ENCODE results near the gene FAM229A. TPM values are rescaled to one million over a fixed set of nuclear protein-coding genes. Genes with fewer than 3 reads are reported as not detected.
"Not testable (repeated sequence)": the region's sequence is repeated elsewhere in the genome, so short reads cannot be mapped to it uniquely, and the experiment has no call there.

Gene FAM229A
- polyA plus RNA-seq (ENCODE audit: insufficient read length in 3 of 3), result 1 to 10 TPM; 3.0 to 4.3 (median 4.1) TPM

GRCh38 chr1:32362474-32363313 is at the start of gene FAM229A, which contains the start of gene TSSK3:
Gene FAM229A (minus strand): TSS chr1:32362485. CDS start chr1:32362091, 394 bp downstream.
Gene TSSK3 (plus strand): TSS chr1:32362539. CDS start chr1:32362702, 163 bp downstream.
- no peak for DNase-seq (ENCODE audit: low read depth in 3 of 3, low spot score in 2 of 3)

- no peak for DNase-seq (ENCODE audit: low read depth in 3 of 3, low spot score in 2 of 3)
Measured at GRCh38 chr1:32411261-32411660, 49.0 kb upstream of the FAM229A start.

GRCh38 chr1:32406629-32407111 is 44.4 kb upstream of the FAM229A start:
- DNase-seq (ENCODE audit: low read depth in 3 of 3, low spot score in 2 of 3), result no peak

GRCh38 chr1:32405672-32406467 is 43.6 kb upstream of the FAM229A start:
- no peak for DNase-seq (ENCODE audit: low read depth in 3 of 3, low spot score in 2 of 3)

GRCh38 chr1:32404946-32405345 is 42.7 kb upstream of the FAM229A start:
- no peak for DNase-seq (ENCODE audit: low read depth in 3 of 3, low spot score in 2 of 3)

GRCh38 chr1:32400876-32401631 is 38.8 kb upstream of the FAM229A start:
- DNase-seq (ENCODE audit: low read depth in 3 of 3, low spot score in 2 of 3), result peak; percentile 66 to 68 (median 67)

GRCh38 chr1:32399843-32400242 is 37.6 kb upstream of the FAM229A start:
- no peak for DNase-seq (ENCODE audit: low read depth in 3 of 3, low spot score in 2 of 3)

GRCh38 chr1:32398401-32398800 is 36.1 kb upstream of the FAM229A start:
- DNase-seq (ENCODE audit: low read depth in 3 of 3, low spot score in 2 of 3), result no peak

- not testable (repeated sequence) for DNase-seq (ENCODE audit: low read depth in 3 of 3, low spot score in 2 of 3)
Measured at GRCh38 chr1:32396524-32396923, 34.2 kb upstream of the FAM229A start.

GRCh38 chr1:32394890-32395432 is 32.7 kb upstream of the FAM229A start:
- DNase-seq (ENCODE audit: low read depth in 3 of 3, low spot score in 2 of 3), result no peak

- peak; percentile 98 to 99 (median 98) for DNase-seq (ENCODE audit: low read depth in 3 of 3, low spot score in 2 of 3)
Measured at GRCh38 chr1:32394141-32394889, 32.0 kb upstream of the FAM229A start, which contains the start of gene BSDC1. Gene BSDC1 (minus strand): TSS chr1:32394441. CDS start chr1:32394414, 27 bp downstream.

GRCh38 chr1:32393832-32394140 is 31.5 kb upstream of the FAM229A start:
- no peak for DNase-seq (ENCODE audit: low read depth in 3 of 3, low spot score in 2 of 3)

GRCh38 chr1:32393136-32393535 is 30.9 kb upstream of the FAM229A start:
- no peak for DNase-seq (ENCODE audit: low read depth in 3 of 3, low spot score in 2 of 3)

GRCh38 chr1:32392325-32392724 is 30.0 kb upstream of the FAM229A start:
- DNase-seq (ENCODE audit: low read depth in 3 of 3, low spot score in 2 of 3), result no peak

GRCh38 chr1:32390904-32391870 is 28.9 kb upstream of the FAM229A start:
- DNase-seq (ENCODE audit: low read depth in 3 of 3, low spot score in 2 of 3), result no peak

GRCh38 chr1:32388641-32389040 is 26.4 kb upstream of the FAM229A start:
- DNase-seq (ENCODE audit: low read depth in 3 of 3, low spot score in 2 of 3), result no peak

- no peak for DNase-seq (ENCODE audit: low read depth in 3 of 3, low spot score in 2 of 3)
Measured at GRCh38 chr1:32386676-32387392, 24.5 kb upstream of the FAM229A start.

GRCh38 chr1:32380057-32380456 is 17.8 kb upstream of the FAM229A start:
- no peak for DNase-seq (ENCODE audit: low read depth in 3 of 3, low spot score in 2 of 3)

Measured in right renal cortex interstitium (tissue), 3 donors.